Body of pancreas (tissue), 4 donors: ENCODE measurements around the gene GOLPH3. TPM values are rescaled to one million over a fixed set of nuclear protein-coding genes. Genes with fewer than 3 reads are reported as not detected.

ENCODE experiments used
- ATAC-seq: fragments of 150-250 bp; one replicate; pipeline ENCODE4 v1.9.1; 2016
- DNase-seq, 4 donors: peaks; one replicate each; pipeline ENCODE4 v3.0.0-alpha.2; 2019
- H3K27ac ChIP-seq, 4 donors: fragments of 200-600 bp; sonication (generic); 1 replicate in 3 of 4; 2 replicates in 1 of 4; pipeline versions ENCODE4 v1.5.1 to v1.6.1; 2016 to 2019; ENCODE audit warnings: mild to moderate bottlenecking in 1 of 4, mixed read lengths in 1 of 4, moderate library complexity in 1 of 4
- H3K27me3 ChIP-seq, 2 donors: fragments of 200-600 bp; sonication (generic); one replicate each; pipeline ENCODE4 v1.6.0; 2016; ENCODE audit warnings: mild to moderate bottlenecking in 1 of 2
- H3K36me3 ChIP-seq, 2 donors: fragments of 200-600 bp; sonication (generic); replicated peaks in 1 of 2; 2 replicates each; pipeline ENCODE4 v1.5.1; 2016; ENCODE audit warnings: low read depth in 2 of 2; ENCODE audit not compliant: insufficient read depth in 1 of 2
- H3K4me1 ChIP-seq: fragments of 200-600 bp; sonication (generic); one replicate; pipeline ENCODE4 v1.6.0; 2016
- H3K4me3 ChIP-seq, 2 donors: fragments of 200-600 bp; sonication (generic); 1 replicate in 1 of 2; 2 replicates in 1 of 2; pipeline ENCODE4 v1.5.1; 2016 to 2019
- H3K9me3 ChIP-seq, 3 donors: fragments of 200-600 bp; sonication (generic); 1 replicate in 2 of 3; 2 replicates in 1 of 3; pipeline ENCODE4 v1.5.1; 2016
- CTCF ChIP-seq, 7 experiments: fragments of 450-650 bp in 4 of 7; fragments of 200-600 bp in 3 of 7; sonication (generic) in 3 of 7; IDR thresholded peaks; one replicate each; pipeline ENCODE4 v1.5.1; 2016 to 2019; ENCODE audit warnings: antibody characterized with exemption in 7 of 7
- POLR2A ChIP-seq, 3 donors: fragments of 450-650 bp; IDR thresholded peaks; one replicate each; pipeline ENCODE4 v1.6.1; 2016; ENCODE audit warnings: antibody characterized with exemption in 3 of 3, mild to moderate bottlenecking in 2 of 3
- WGBS, 2 donors: methylation state at CpG; one replicate each; pipeline ENCODE4 v1.1.5; 2017; 5-methylcytosine and 5-hydroxymethylcytosine counted together
- intact Hi-C: fragments of 100-400 bp; cut with DNase I; formaldehyde crosslinking; loops from one replicate; pipeline ENCODE4 v1.15.1; 2023
- total RNA-seq, 2 donors: library from RNA; depleted of rRNA; stranded (reverse); fragments of >200 nt; gene quantifications; one replicate each; pipeline ENCODE4 v1.1.0, GENCODE V29; 2016

GOLPH3 gene
- total RNA-seq, 2 donors from 2014 or later = 74.2 to 78.4 TPM

- intact Hi-C loops = no loop called here
- H3K27me3 ChIP-seq = no peaks in the 10 kb centered on the region
- ATAC-seq = no peak
- DNase-seq = no peak
- TF ChIP-seq POLR2A (IDR thresholded peaks at IDR 0.05) (no peak), CTCF (IDR thresholded peaks at IDR 0.05) (no peak)
- H3K4me3 ChIP-seq = no peak overlapping the region
- 70 to 75% methylated on average over 6 of the region's 6 CpGs for WGBS, 2 donors
- peak overlapping the region in 1 of 4 donors; percentile 36 for H3K27ac ChIP-seq
- no peaks in the 10 kb centered on the region for H3K36me3 ChIP-seq
- no peaks in the 10 kb centered on the region for H3K9me3 ChIP-seq
- peaks cover 51% of the 10 kb centered on the region for H3K4me1 ChIP-seq
These were observed 30.3 kb downstream of the GOLPH3 start for GRCh38 chr5:32143617-32144377.

- DNase-seq = no peak
- WGBS, 2 donors = 90 to 91% methylated on average over 7 of the region's 7 CpGs
- intact Hi-C loops = no loop called here
These were observed 35.2 kb downstream of the GOLPH3 start for GRCh38 chr5:32138839-32139493.

DNA sequence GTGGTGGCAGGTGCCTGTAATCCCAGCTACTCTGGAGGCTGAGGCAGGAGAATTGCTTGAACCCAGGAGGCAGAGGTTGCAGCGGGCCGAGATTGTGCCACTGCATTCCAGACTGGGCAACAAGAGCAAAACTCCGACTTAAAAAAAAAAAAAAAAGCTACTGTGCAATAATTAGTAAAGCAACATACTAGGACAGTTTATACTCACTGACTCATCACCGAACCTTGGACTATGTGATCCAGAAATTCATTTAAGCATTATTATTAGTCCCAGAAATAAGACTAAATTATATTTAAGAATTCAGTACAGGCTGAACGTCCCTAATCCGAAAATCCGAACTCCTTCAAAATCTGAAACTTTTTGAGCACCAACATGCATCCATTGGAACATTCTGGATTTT, 37.8 kb downstream of the GOLPH3 start:
- no peak overlapping the region for H3K4me3 ChIP-seq
- DNase-seq = no peak
- H3K27ac ChIP-seq = no peak overlapping the region
- no peaks in the 10 kb centered on the region for H3K4me1 ChIP-seq
- no peaks in the 10 kb centered on the region for H3K27me3 ChIP-seq
- intact Hi-C loops = no loop called here
- TF ChIP-seq CTCF (IDR thresholded peaks at IDR 0.05) (no peak), POLR2A (IDR thresholded peaks at IDR 0.05) (no peak)
- H3K9me3 ChIP-seq = no peaks in the 10 kb centered on the region
- H3K36me3 ChIP-seq = peaks cover 0 to 6% of the 10 kb centered on the region in 2 donors
- ATAC-seq = no peak
- 87 to 90% methylated on average over 7 of the region's 7 CpGs for WGBS, 2 donors

More at GRCh38 chr5:32138839-32139493, 35.2 kb downstream of the GOLPH3 start:
- no peak overlapping the region for H3K27ac ChIP-seq
- H3K9me3 ChIP-seq = no peaks in the 10 kb centered on the region
- H3K4me3 ChIP-seq = no peak overlapping the region
- H3K4me1 ChIP-seq = peaks cover 3% of the 10 kb centered on the region
- no peak for ATAC-seq
- H3K36me3 ChIP-seq = peaks cover 0 to 6% of the 10 kb centered on the region in 2 donors
- no peak for TF ChIP-seq CTCF (IDR thresholded peaks at IDR 0.05)
- TF ChIP-seq POLR2A (IDR thresholded peaks at IDR 0.05) = no peak
- no peaks in the 10 kb centered on the region for H3K27me3 ChIP-seq

DNA sequence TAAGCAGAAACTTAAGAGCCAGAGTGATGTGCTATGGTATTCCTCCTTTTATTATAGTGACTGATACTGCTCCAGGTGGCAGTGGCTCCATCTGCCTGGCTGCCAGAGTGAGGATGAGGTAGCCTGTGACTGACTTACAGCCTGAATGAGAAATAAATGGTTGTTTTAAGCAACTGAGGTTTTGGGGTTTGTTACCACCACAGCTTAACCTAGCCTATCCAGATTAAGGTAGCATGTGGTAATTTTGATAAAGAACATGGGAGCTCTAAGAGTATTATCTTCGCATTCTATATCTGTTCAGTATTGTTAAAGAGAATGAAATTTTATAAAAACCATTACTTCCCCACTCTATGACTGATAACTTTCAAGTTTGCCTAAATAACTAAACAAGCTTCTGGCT, 39.0 kb downstream of the GOLPH3 start:
- ATAC-seq (no peak), DNase-seq (no peak)
- Histone ChIP-seq H3K27ac (no peak overlapping the region), H3K27me3 (no peaks in the 10 kb centered on the region), H3K36me3 (peaks cover 0 to 6% of the 10 kb centered on the region in 2 donors), H3K9me3 (no peaks in the 10 kb centered on the region), H3K4me1 (no peaks in the 10 kb centered on the region), H3K4me3 (no peak overlapping the region)
- TF ChIP-seq CTCF (IDR thresholded peaks at IDR 0.05) (no peak), POLR2A (IDR thresholded peaks at IDR 0.05) (no peak)
- 95% methylated on average over 1 of the region's 1 CpG for WGBS, 2 donors
- intact Hi-C loops = no loop called here
